NT2/D1 (cell line): ENCODE data around the gene CAMTA1.

Source experiments
- SUZ12 ChIP-seq: IDR thresholded peaks from 2 replicates; pipeline ENCODE4 v1.6.1; 2011; ENCODE audit not compliant: insufficient read length, insufficient read depth; ENCODE audit errors: extremely low read depth
- YY1 ChIP-seq: IDR thresholded peaks from 2 replicates; pipeline ENCODE4 v1.6.1; 2011; ENCODE audit not compliant: insufficient read length, insufficient read depth
- ZNF274 ChIP-seq: IDR thresholded peaks from 2 replicates; pipeline ENCODE4 v1.6.1; 2011; ENCODE audit warnings: mild to moderate bottlenecking, low read depth, low read length

- TF ChIP-seq YY1 (no peak), ZNF274 (no peak), SUZ12 (no peak)
Observed at GRCh38 chr1:7646981-7647901, 862.0 kb downstream of the CAMTA1 start.
